HG02943 (cell line): ENCODE results near the gene SLC25A6.
"Not testable (repeated sequence)": the region's sequence is repeated elsewhere in the genome, so short reads cannot be mapped to it uniquely, and the experiment has no call there.

Experiments used
- ATAC-seq: cut with Tn5 transposase; IDR thresholded peaks from one replicate; pipeline ENCODE4 v1.9.1; 2021; ENCODE audit warnings: mild to moderate bottlenecking, low read depth, moderate library complexity; ENCODE audit not compliant: unreplicated experiment

The SLC25A6 gene

GRCh38 chrX:1416327-1416784, 24.4 kb upstream of the SLC25A6 start:
- no peak for ATAC-seq

DNA sequence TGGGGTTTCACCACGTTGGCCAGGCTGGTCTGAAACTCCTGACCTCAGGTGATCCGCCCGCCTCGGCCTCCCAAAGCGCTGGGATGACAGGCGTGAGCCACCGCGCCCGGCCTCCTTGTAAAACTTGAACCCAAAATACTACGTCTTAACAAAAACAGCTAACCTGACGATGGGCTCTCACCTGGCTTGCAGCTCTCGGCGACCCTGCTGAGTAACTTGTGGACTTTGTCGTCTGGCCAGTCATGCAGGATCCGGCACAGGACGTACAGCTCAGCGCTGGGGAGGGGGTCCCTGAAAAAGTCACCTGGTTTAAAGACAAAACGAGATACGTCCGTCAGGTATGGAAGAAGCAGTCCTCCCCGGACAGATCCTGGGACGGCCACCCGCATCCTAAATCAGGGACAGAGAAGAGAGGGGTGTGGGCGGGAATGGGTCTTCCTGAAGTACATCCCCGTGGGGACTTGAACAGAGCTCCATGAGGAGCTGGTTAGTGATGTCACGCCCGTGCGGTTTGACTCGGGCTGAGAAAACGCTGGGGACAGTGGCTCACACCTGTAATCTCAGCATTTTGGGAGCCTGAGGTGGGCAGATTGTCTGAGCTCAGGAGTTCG, 20.7 kb upstream of the SLC25A6 start:
- ATAC-seq, result no peak

GRCh38 chrX:1411326-1411725, 19.4 kb upstream of the SLC25A6 start:
- ATAC-seq, result no peak

- ATAC-seq, result no peak
Observed at GRCh38 chrX:1407035-1407434, 15.1 kb upstream of the SLC25A6 start.

DNA sequence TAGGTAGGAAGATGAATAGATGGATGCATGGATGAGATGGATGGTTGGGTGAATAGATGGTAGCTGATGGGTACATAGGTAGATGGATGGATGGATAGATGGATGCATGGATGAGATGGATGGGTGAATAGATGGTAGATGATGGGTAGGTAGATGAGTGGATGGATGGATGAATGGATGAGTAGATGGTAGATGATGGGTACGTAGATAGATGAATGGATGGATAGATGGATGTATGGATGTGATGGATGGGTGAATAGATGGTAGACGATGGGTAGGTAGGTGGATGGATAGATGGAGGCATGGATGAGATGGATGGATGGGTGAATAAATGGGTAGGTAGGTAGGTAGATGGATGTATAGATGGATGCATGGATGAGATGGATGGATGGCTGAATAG, 13.9 kb upstream of the SLC25A6 start:
- not testable (repeated sequence) for ATAC-seq

- ATAC-seq, result not testable (repeated sequence)
Observed at GRCh38 chrX:1403867-1404266, 12.0 kb upstream of the SLC25A6 start.

DNA sequence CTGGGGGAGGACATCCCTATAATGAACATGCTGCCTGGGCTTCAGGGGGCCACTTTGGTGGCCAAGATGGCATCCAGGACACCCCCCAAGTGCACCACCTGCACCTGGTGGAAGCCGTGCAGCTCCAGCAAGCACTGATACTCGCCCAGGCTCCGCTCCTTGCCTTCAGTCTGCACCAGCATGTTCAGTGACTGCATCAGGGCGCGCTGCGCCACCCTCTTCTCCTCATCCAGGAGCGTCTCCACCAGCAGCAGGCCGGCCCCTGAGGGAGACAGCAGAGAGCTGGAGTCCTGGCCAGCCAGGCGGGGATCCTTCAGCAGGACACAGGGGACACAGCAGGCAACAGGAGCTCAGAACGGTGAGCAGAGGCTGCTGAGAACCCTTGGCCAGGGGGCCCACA, 11.3 kb upstream of the SLC25A6 start:
- ATAC-seq, result no peak

- no peak for ATAC-seq
Observed at GRCh38 chrX:1401611-1402430, 9.9 kb upstream of the SLC25A6 start.

GRCh38 chrX:1400742-1401471, 9.0 kb upstream of the SLC25A6 start:
- ATAC-seq, result no peak

DNA sequence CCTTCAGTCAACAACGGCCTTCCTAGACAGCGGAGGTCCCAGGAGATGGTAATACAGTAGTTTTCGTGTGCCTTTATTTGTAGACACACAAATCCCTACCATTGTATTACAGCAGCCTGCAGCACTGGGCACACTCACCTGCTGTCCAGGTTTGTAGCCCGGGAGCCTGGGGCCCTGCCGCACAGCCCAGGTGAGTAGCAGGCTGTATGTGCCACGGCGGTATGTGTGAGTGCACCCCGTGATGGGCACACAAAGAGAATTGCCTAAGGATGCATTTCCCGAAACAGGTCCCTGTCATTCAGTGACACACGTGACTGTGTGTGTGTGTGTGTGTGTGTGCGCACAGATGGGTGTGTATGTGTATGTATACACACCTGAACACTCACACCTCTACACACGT, 8.1 kb upstream of the SLC25A6 start:
- ATAC-seq, result no peak

GRCh38 chrX:1398431-1399340, 6.8 kb upstream of the SLC25A6 start:
- no peak for ATAC-seq

DNA sequence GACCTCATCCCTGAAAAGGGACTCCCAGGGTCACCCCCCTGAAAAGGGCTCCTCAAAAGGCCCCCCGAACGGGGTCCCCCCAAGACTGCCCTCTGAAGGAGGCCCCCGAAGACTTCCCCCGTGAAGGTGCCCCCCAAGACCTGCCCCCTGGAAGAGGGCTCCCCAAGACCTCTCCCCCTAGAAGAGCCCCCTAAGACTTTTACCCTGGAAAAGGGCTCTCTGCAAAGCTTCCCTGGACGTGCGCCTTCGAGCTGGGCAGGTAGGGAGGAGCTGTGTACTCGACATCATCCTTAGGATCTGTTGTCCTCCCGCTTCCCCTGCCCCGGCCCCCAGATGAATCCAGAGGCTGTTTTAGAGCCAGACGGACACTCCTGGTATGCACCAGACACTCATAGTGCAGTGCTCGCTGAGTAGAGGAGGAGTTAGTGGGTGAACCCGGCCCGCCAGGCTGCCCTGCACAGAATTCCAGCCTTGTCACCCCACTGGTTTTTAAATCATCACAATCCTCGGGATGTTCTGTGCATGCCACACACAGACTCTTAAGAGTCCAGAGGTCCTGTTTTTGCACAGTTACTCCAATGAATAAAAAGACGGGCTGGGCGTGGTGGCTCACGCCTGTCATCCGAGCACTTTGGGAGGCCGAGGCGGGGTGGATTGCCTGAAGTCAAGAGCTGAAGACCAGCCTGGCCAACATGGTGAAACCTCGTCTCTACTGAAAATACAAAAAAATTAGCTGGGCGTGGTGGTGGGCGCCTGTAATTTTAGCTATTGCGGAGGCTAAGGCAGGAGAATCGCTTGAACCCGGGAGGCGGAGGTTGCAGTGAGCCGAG, 5.7 kb upstream of the SLC25A6 start:
- ATAC-seq, result no peak

GRCh38 chrX:1397001-1397400, 5.1 kb upstream of the SLC25A6 start:
- no peak for ATAC-seq

DNA sequence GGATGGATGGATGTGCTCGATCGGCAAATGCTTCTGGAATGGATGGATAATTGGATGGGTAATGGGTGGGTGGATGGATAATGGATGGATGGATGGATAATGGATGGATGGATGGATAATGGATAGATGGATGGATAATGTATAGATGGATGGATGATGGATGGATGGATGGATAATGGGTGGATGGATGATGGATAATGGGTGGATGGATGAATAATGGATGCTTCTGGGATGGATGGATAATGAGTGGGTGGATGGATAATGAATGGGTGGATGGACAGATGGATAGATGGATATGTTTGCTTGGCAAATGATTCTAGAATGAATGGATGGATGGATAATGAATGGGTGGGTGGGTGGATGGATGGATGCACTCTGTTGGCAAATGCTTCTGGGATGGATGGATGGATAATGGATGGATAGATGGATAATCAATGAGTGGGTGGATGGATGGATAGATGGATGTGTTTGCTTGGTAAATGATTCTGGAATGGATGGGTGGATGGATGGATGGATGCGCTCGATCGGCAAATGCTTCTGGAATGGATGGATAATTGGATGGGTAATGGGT, 3.8 kb upstream of the SLC25A6 start:
- ATAC-seq, result no peak

GRCh38 chrX:1394731-1395501, 3.0 kb upstream of the SLC25A6 start:
- no peak for ATAC-seq

DNA sequence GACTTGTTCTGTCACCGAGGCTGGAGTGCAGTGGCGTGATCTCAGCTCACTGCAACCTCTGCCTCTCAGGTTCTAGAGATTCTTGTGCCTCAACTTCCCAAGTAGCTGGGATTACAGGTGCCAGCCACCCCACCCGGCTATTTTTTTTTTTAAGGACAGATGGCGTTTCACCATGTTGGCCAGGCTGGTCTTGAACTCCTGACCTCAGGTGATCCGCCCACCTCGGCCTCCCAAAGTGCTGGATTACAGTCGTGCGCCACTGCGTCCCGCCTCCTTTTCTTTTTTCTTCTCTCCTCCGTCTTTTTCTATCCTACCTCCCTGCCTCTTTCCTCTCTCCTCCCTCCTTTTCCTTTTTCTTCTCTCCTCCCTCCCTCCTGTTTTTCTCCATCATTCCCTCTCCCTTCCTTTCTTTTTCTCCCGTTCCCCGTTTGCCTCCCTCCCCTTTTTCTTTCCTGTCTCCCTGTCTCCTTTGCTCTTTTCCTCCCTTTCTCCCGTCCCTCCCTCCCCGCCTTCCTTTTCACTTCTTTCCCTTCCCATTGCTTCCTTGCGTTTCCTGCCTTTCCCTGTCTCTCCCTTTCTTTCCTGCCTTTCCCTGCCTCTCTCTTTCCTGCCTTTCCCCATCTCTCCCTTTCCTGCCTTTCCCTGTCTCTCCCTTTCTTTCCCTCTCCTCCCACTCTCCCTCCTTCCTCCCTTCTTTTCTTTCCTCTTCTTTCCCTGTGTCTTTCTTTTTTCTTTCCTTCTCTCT, 2.1 kb upstream of the SLC25A6 start:
- no peak for ATAC-seq

- peak; percentile 25 for ATAC-seq
Observed at GRCh38 chrX:1392376-1393068, 609 bp upstream of the SLC25A6 start.
